OCI-LY7 (cell line): ENCODE measurements around the gene HTR7.

ENCODE experiments used
- EZH2phosphoT487 ChIP-seq: fragments of 200-600 bp; sonication (generic); IDR thresholded peaks from 2 replicates; pipeline ENCODE4 v1.6.1; 2018; ENCODE audit warnings: low read depth, borderline replicate concordance, mild to moderate bottlenecking, mixed run types, antibody characterized with exemption, low read length, moderate library complexity, mixed read lengths
- TF ChIP-seq, protein P1 (sequence below): fragments of 200-600 bp; sonication (generic); conservative IDR thresholded peaks from 2 replicates; pipeline ENCODE4 v1.5.1; 2014; ENCODE audit warnings: mild to moderate bottlenecking, antibody characterized with exemption, low read length, moderate library complexity, mixed read lengths

DNA sequence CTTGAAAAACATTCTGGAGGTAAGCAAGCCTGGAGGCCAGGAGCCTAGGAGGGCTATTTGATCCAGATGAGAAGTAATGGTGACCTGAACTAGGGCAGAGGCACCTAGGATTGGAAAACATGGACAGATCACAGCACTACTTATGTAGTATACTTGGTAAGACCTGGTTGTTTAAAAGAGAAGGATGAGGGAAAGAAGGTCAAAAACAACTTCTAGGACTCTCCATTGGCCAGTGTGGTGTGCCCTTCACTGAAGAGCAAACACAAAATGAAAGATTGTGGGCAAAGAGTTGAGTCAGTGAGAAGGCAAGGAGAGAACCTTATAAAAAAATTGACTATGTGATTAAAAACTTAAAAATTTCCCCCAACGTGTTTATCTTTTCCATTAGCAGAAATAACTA is 48.8 kb upstream of the HTR7 start:
- TF ChIP-seq, protein P1, sequence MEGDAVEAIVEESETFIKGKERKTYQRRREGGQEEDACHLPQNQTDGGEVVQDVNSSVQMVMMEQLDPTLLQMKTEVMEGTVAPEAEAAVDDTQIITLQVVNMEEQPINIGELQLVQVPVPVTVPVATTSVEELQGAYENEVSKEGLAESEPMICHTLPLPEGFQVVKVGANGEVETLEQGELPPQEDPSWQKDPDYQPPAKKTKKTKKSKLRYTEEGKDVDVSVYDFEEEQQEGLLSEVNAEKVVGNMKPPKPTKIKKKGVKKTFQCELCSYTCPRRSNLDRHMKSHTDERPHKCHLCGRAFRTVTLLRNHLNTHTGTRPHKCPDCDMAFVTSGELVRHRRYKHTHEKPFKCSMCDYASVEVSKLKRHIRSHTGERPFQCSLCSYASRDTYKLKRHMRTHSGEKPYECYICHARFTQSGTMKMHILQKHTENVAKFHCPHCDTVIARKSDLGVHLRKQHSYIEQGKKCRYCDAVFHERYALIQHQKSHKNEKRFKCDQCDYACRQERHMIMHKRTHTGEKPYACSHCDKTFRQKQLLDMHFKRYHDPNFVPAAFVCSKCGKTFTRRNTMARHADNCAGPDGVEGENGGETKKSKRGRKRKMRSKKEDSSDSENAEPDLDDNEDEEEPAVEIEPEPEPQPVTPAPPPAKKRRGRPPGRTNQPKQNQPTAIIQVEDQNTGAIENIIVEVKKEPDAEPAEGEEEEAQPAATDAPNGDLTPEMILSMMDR, result no peak
- TF ChIP-seq EZH2phosphoT487, result no peak
